GM21367 (cell line): ENCODE data around the gene CKLF.
"Not testable (repeated sequence)": the region's sequence is repeated elsewhere in the genome, so short reads cannot be mapped to it uniquely, and the experiment has no call there.

Experiments used
- ATAC-seq: cut with Tn5 transposase; IDR thresholded peaks from one replicate; pipeline ENCODE4 v1.9.1; 2021; ENCODE audit not compliant: unreplicated experiment

Gene CKLF

DNA sequence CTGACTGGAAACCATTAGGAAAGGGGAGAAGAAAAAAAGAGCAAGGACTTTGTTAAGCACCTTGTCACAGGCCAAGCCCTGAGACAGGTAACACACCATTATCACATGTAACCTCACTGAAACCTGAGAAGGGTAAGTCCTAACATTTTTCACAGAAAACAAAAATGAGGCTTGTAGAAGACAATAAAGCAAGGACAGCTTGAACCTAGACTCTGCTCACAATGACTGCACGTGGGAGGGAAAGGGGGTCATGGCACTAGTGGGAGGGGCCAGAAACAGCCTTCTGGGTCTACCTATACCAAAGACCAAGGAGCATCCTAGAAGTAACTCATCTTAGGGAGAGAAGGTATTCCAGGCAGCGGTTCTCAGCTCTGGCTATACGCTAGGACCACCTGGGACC, 10.0 kb upstream of the CKLF start:
- ATAC-seq, result no peak

DNA sequence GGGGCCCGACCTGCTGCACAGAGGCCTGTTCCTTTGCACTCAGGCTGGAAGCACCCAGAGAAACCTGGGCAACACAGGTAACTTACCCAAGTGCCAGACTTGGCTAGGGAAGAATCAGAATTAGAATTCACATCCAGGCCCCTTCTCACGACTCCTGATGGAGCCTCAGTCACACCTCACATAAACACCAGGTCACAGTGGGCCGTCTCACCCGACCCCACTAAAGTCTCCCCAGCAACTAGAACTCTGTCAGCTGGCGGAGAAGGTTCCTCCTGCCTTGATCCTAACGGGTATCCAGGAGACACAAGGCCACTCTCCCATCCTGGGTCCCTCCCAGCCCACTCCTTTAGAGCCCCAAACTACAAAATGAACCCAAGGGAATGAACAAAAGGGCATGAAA, 8.8 kb upstream of the CKLF start:
- ATAC-seq, result no peak

DNA sequence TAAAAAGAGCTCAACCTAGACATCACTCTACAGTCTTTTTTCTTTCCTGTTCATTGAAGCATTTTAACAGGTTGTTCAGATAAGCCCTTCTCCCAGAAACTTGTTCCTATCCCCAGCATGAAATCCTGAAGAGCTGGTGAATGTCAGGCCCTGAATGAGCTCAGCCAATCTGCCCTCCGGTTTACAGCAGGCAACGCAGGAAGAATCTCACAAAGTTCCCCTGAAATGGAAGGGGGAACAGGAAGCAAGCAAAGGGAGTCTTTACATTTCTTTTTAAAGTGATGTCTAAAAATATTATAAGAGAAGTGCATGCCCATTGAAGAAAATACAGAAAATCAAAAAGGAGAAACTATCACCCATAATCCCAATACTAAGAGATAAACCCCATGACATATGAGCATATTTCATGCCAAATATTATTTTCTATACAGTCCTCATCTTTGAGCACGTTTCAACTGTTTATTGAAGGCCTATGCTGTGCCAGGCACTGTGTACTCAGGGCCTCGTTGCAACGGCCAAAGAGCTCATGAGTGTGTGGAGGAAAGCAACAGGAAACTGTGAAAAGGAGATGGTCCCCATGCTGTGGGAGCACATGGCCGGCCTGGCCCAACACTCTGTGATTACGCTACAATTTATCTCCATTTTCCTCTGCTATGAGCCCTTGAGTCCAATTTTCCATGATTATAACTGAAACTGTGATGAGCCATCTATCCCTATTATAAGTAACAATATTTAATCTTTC, 8.2 kb upstream of the CKLF start:
- ATAC-seq, result no peak

DNA sequence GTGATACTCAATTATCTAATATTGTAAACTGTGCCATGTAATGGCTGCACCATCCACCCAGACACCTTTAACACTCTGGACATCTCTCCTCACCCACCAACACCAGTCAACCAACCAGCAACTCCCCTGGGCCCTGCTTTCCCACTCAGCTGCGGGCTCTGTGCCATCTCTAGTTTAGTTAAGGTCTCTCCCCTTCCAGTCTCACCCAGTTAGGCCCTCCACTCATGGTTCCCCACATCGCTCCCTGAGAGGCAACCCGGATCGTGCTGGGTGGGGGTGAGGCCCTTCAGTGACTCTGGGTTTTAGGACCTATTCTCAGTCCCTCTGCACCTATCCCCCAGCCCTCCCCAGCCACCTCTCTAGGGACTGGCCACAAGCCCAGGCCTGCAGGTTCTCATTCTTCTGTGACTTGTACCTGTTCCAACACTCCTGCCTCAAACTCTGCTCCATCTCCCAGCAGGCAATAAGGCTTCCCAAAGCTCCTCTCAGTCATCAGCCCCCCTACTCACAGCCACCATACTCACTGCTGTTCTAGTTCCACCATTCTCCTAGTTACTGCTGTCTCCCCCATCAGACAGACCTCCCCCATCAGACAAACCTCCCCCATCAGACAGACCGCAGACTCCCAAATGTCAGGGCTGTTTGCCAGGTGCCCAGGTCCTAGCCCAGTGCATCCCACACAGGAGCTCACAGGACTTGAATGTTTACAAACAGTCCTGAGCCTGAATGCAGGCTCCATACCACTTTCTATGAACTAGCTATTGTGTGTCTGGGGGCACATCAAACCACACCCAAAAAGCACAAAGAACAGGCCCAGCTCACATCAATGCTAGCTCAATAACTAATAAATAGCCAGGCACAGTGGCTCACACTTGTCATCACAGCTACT, 5.0 kb upstream of the CKLF start:
- ATAC-seq, result no peak

DNA sequence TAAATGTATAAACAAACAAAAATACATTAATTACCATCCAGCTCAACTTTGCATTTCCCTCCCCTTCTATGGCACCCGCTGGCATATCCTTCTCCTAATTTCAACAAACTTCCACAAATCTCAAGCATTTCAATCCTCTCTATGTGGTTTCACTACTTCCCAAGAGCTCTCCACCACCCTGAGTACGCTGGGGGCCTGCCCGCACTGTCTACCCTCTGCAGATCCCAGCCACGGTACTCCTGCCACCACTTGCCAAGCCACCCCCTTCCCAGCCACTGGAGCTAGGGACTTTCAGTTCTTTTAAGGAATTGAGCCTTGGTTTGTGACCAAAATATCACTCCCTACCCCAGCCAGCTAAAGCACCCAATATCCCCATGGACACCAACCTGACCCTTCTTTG, 4.3 kb upstream of the CKLF start:
- ATAC-seq, result no peak

DNA sequence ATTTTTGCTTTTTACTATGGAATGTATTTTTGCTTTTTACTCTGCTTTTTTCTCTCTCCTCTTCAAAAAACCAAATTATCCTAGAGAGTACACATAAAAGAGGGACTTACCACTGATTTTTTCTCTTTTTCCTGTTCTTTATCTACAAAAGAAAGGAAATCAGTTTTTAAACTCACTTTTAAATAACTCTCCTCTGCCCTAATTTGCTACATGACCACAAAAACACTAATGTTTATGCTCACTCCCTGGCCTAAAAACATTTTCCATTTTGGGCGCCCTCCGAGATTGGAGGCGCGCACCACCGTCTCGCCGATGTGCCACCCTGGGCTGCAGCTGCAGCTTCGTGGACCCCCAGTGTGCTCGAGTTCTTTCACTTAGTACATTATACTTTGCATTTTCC, 3.5 kb upstream of the CKLF start:
- ATAC-seq, result no peak

DNA sequence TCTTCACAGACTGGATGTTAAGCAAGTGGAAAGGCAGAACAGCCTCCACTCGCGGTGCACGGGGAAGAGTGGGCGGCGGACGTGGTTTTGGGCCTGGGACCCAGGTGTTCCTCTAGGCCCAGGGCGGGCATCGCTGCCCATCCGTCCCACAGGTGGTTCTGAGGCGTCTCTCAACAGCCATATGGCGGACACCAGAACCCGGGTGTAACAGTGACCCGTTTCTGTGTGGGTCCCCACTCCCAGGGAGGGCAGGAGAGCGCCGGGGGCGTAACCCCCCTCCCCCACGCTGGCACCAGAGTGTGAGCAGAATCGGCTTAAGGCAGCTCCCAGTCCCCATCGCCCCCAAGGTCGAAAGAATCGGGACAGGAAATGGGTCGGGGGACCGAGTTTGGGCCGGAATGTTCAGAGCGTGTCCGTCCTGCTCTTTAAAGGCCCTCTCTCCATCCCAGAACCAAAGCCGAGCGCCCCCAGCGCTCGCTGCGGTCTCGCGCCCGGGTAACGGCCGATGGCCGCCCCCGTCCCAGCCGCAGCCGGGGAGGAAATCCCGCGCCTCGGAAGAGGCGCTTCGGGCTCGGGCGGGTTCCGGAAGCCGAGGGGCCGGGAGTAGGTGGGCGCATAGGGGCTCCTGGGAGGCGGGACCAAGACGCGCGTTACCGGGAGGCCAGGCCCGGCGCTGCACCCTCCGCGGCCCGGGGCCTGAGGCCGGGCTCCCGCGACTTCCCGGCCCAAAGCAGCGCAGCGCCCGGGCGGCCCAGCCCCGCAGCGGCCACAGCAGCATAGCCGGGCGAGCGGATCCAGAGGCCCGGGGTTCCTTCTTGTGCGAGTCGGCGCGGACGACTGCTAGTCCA, 2.9 kb upstream of the CKLF start, which contains the start of gene TK2:
TK2 (minus strand) TSS at position 839 of the 848 bp plus-strand sequence; CDS start at position 778, 61 bp downstream.
- no peak for ATAC-seq

DNA sequence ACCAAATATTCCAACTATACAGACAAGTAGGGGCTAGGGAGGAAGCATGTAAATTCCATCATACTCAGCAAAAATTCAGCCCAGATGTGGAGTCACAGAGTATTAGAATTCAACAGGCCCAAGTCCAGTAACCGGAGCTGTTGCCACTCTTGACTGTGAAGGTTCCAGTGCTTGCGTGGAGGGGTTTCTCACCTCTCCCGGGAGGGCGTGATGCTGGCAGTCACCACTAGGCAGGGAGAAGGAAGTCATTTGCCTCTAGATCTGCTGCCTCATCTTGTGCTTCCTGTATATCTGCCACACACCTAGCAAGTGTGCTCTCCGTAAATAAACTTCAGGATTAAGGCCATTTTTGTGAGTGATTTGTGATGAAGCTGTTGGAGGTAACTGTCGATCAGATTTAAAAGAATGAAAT, 1.0 kb upstream of the CKLF start:
- no peak for ATAC-seq

DNA sequence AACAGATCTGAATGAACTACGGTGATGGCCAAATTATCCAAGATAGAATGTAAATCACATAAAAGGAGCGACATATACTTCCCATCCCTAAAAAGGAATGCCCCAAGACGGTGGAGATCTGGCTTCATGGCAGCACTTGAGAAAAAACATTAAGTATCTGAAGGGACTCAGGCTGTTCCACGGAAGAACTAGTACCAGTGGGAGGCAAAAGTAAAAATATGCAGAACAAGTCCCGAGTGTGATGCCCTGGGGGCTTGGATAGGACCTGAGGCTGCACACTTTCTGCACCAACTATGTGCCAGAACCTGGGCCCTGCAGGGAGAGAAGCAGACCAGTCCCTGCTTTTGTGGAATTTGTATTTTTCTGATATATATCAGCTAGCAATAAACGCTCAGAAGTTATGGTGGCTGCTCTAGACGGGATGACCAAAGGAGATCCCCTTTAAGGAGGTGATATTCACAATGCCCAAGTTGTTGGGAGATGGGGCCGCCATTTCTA, 539 bp upstream of the CKLF start:
- ATAC-seq, result no peak

DNA sequence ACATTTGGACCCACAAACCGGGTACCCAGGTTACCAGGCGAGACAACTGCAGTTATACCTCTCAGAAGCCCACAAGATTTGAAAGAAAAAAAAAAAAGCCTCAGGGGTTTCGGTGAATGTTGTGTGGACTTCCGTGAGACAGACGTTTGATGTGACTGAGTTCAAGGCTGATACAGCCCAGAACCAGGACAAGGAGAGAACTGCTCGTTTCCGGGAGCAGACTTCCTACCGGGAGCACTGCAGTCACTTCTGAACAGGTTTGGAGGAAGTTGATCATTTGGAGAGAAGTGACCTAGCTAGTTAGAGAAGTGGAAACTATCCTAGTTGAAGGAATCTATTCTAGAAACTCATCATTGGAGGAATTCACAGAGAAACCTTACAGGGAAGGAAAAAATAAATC, 847 bp downstream of the CKLF start:
- no peak for ATAC-seq

DNA sequence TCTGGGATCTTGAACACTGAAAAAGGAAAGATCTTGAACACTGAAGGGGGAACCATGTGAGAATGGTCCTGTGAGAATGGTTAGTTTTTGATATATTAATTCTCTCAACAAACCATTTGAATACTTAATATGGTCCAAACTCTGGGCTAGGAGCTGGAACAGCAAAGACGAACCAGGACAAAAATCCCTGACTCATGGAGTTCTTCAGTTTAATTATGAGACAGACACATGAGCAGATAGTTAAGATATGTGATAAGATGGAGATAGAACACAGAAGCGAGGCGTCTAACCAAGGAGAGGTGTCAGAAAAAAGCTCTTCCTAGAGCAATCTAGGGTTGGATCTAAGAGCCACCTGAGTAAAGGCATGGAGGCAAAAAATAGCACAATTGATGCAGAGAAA, 1.6 kb downstream of the CKLF start:
- no peak for ATAC-seq

DNA sequence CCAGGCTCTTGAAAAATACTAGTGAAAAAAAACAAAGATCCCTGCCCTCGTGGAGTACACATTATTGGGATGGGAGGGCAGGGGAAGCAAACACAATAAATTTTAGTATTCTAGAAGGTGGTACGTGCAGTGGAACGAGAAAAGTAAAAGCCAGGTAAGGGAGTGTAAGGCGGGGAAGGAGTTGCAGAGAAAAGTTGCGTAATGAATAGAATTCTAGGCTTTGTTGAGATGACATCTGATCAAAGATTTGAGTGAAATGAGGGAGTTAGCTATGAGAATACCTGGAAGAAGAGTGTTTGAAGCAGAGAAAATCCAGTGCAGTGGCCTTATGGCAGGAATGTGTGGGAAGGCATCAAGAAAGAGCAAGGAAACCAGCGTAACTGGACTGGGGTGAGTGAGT, 2.1 kb downstream of the CKLF start:
- ATAC-seq, result no peak

DNA sequence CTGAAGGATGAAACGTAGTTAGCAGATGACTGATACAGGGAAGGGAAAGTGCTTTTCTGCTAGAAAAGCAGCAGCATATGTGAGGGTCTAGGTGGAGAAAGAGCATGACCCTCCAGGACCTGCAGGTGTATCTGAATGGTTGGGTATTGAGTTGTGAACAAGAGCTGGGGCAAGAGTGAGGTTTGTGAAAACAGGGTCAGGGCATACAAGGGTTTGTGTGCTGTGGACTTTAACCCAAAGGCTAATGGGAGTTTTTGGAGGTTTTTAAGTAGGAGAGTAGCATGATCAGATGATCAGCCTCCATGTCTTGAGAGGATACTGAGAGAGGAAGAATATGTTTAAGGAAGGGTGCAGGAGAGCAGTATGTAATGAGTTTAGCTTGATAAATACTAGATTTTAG, 7.7 kb downstream of the CKLF start:
- no peak for ATAC-seq

DNA sequence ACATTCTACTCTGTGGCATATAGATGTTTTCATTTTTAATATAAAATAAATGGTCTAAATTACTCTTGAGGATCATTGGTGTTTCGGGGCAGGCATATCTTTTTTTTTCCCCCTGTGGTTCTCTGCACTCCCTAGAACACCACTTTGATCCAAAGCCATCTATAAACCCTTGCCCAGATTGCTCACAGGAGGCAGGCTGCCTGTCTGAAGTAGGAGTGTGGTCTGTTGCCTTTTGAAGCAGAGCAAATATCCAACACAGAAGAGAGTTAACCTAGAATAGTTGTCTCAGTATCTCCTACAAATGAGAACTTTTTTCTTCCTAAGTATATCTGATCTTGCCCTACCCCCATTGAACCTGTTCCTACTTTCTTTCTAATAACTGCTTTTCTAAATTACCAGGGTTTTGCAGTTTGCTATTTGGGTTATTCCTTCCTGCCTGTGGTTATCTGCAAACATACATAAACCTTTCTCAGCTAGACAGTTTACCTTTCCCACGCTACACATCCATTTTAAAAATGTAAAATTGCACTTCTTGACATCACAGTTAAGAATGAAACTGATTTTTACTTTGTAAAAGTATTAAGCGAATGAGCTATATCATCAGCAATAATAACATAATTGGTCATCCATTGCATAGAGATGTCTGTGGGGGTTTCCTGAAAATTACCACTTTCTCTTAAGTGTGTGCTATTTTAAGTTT, 9.2 kb downstream of the CKLF start:
- no peak for ATAC-seq

DNA sequence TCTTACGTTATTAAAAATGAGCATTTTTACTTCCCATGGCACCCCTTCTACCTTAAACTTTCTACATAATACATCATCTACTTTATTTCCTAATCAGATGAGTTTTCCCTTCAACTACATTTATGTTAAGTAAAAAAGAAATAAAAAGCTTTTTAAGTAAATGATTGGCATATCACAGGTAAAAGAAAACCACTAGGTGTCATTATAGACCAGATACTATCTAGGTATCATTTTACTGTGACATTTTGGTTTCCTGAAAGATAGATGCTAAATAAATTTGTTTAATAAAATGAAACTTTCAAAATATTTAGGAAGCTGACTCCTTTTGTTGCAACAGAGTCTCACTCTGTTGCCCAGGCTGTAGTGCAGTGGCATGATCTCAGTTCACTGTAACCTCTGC, 10.0 kb downstream of the CKLF start:
- ATAC-seq, result no peak

DNA sequence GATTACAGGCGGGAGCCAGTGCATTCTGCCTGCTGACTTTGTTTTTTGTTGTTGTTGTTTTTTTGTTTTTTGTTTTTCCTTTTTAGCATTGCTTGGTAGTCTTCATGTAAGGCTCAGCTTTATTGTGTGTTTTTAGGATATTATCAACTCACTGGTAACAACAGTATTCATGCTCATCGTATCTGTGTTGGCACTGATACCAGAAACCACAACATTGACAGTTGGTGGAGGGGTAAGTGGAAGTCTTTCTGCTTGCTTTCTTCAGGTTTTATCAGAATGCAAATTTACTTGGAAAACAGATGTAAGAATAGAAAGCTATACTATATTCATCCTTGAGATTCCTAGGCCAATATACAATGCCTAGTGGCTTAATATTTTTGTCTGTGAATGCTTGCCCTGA, 10.6 kb downstream of the CKLF start:
- ATAC-seq, result no peak

DNA sequence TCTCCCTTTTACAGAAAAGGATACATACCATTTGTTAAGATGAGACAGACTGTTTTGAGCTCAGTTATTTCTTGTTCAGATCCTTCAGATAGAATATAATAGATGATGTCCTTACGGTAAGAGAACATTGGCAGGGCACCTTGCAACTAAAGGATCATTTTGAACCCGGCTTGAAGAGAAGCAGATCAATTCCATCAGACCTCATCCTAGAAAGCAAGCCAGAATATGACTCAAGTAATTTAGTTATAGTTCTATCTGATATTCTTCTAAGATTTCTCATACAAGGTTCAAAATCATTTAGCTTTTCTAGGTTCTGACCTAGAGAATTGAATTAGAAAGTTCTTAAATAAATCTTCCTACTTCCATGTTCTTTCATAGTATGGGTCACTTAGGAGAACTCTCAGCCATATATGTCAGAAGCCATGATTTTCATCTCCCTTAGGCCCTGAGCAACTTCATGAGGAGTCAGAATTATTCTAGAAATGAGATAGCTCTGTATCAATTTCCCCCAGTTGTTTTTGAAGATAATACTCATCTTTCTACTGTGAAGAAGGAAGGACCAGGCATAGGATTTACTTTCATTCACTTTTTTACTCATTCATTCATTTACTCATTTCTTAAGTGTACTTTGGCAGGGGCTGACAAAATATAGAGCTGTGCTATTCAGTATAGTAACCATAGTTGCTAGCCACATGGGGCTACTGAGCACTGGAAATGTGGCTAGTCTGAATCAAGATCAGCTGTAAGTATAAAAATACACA, 11.4 kb downstream of the CKLF start:
- no peak for ATAC-seq

DNA sequence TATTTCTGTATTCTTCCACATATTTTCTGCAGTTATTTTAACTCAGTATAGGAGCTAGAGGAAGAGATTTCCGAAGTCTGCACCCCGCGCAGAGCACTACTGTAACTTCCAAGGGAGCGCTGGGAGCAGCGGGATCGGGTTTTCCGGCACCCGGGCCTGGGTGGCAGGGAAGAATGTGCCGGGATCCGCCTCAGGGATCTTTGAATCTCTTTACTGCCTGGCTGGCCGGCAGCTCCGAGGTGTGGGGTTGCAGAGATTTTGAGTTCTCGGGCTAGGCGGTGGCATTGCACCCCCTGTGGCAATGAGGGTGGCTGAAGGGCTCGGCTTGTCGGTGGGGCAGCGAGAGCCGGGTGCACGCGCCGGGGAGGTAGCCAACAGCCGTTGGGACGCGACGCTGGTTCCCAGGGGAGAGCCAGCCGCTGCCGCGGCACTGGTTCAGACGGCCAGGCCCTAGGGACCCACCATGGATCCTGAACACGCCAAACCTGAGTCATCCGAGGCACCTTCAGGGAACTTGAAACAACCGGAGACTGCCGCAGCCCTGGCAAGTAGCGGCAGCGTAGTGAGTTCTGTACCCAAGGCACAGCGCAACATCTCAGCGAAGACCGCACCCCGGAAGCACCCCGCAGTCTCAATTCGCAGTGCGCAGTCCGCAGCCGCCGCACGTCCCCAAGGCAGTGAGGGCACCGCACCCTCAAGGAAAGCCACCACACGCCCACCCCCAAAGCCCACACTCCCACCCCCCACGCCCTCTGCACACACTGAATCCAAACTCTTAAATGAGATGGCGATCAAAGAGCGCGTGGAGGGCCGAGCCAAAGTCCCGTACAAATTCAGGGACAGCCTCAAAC, 13.9 kb downstream of the CKLF start, which contains the start of gene CMTM1:
CMTM1 (plus strand) TSS at position 389 of the 851 bp plus-strand sequence; CDS start at position 464, 75 bp downstream.
- no peak for ATAC-seq

DNA sequence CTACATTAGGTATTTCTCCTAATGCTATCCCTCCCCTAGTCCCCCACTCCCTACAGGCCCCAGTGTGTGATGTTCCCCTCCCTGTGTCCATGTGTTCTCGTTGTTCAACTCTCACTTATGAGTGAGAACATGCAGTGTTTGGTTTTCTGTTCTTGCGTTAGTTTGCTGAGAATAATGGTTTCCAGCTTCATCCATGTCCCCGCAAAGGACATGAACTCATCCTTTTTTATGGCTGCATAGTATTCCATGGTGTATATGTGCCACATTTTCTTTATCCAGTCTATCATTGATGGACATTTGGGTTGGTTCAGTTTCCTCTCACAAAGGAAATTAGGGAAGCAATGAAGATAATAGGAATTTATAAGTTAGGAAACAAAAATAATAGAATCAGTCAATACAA, 14.9 kb downstream of the CKLF start:
- not testable (repeated sequence) for ATAC-seq
